Activated naive CD4-positive, alpha-beta T cell treated with anti-CD3 and anti-CD28 coated beads, Interleukin-2, amount 50 U/mL, for 72 hours (primary cell): ENCODE results near the gene EMX1. TPM values are rescaled to one million over a fixed set of nuclear protein-coding genes. Genes with fewer than 3 reads are reported as not detected.

Source experiments
- ATAC-seq, 2 donors: fragments of 150-1000 bp; cut with Tn5 transposase; 2 replicates each; pipeline ENCODE4 v1.10.0; 2021; ENCODE audit warnings: mild to moderate bottlenecking in 2 of 2, moderate library complexity in 2 of 2
- DNase-seq, 2 donors: peaks; one replicate each; pipeline ENCODE4 v3.0.0; 2021 to 2022; ENCODE audit warnings: low spot score in 2 of 2
- H3K27ac Mint-ChIP-seq, 2 donors: one replicate each; pipeline ENCODE4 v1.8.0; 2022; ENCODE audit warnings: mild to moderate bottlenecking in 2 of 2, mixed read lengths in 2 of 2
- H3K36me3 Mint-ChIP-seq, 2 donors: one replicate each; pipeline ENCODE4 v1.8.0; 2022; ENCODE audit warnings: mixed read lengths in 2 of 2
- H3K9me3 Mint-ChIP-seq, 2 donors: one replicate each; pipeline ENCODE4 v1.8.0; 2022; ENCODE audit warnings: mixed read lengths in 2 of 2
- total RNA-seq, 2 donors: library from RNA; stranded (reverse); gene quantifications; one replicate each; pipeline ENCODE4 v1.2.3, GENCODE V29; 2022

EMX1 gene
- total RNA-seq, 2 donors from 2014 or later = not detected

GRCh38 chr2:72973566-72974435 lies 56.5 kb downstream of the EMX1 start:
- ATAC-seq = peak; percentile 62 to 88
- Mint-ChIP-seq H3K36me3 (no peaks in the 10 kb centered on the region), H3K27ac (no peak overlapping the region), H3K9me3 (no peaks in the 10 kb centered on the region)
- DNase-seq = peak in 1 of 2 donors; percentile 45

- DNase-seq = no peak
- Mint-ChIP-seq H3K9me3 (no peaks in the 10 kb centered on the region), H3K36me3 (no peaks in the 10 kb centered on the region), H3K27ac (no peak overlapping the region)
- no peak for ATAC-seq
Measured at GRCh38 chr2:72974436-72974754, 57.1 kb downstream of the EMX1 start.

GRCh38 chr2:72975017-72975416 lies 57.7 kb downstream of the EMX1 start:
- no peaks in the 10 kb centered on the region for H3K9me3 Mint-ChIP-seq
- DNase-seq (no peak), ATAC-seq (no peak)
- no peaks in the 10 kb centered on the region for H3K36me3 Mint-ChIP-seq
- H3K27ac Mint-ChIP-seq = no peak overlapping the region

GRCh38 chr2:72979896-72980295 lies 62.6 kb downstream of the EMX1 start:
- DNase-seq (no peak), ATAC-seq (no peak)
- H3K36me3 Mint-ChIP-seq = no peaks in the 10 kb centered on the region
- H3K27ac Mint-ChIP-seq = no peak overlapping the region
- H3K9me3 Mint-ChIP-seq = no peaks in the 10 kb centered on the region

- no peaks in the 10 kb centered on the region for H3K9me3 Mint-ChIP-seq
- DNase-seq (no peak), ATAC-seq (no peak)
- H3K27ac Mint-ChIP-seq = no peak overlapping the region
- H3K36me3 Mint-ChIP-seq = no peaks in the 10 kb centered on the region
Measured at GRCh38 chr2:72980535-72981217, 63.4 kb downstream of the EMX1 start.

GRCh38 chr2:72981536-72981935 lies 64.2 kb downstream of the EMX1 start:
- no peaks in the 10 kb centered on the region for H3K9me3 Mint-ChIP-seq
- DNase-seq = no peak
- H3K27ac Mint-ChIP-seq = no peak overlapping the region

GRCh38 chr2:72982219-72982618 lies 64.9 kb downstream of the EMX1 start:
- H3K36me3 Mint-ChIP-seq = no peaks in the 10 kb centered on the region
- no peaks in the 10 kb centered on the region for H3K9me3 Mint-ChIP-seq
- no peak for DNase-seq
- no peak overlapping the region for H3K27ac Mint-ChIP-seq
- peak in 1 of 2 donors; percentile 37 for ATAC-seq

More at GRCh38 chr2:72981536-72981935, 64.2 kb downstream of the EMX1 start:
- ATAC-seq = no peak
- no peaks in the 10 kb centered on the region for H3K36me3 Mint-ChIP-seq

DNA sequence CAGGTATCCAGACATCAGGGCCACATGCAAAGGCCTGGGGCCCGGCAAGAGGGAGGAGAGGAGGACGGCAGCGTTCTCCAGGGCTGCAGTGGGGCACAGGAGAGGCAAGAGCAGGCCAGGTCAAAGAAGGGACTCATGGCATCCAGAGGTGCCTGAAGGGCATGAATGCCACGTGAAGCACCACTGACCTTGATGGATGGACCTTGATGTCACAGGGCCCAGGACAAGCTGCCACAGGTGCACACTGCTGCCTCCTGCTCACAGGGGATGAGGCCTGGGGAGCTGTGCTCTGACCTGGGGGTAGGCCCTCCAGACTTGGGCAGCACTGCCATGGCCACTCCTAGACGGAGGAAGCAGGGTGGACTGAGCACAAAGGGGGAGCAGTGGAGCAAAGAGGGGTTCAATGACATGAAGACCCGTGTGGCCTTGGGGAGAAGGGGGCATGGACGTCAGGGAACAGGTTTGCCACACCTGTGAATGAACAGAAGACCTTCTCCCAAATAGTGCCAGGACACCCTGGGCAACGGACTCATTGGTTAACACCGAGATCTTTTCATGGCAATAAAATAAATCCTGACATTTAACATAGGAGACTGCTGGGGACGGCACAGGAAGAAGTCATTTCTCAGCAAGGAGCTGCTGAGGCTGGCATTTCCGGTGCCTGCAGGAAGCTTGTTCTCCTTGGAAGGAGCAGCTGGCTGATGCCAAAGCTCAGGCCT lies 65.6 kb downstream of the EMX1 start:
- ATAC-seq = no peak
- Mint-ChIP-seq H3K36me3 (no peaks in the 10 kb centered on the region), H3K27ac (no peak overlapping the region), H3K9me3 (no peaks in the 10 kb centered on the region)
- DNase-seq = no peak

- no peak for DNase-seq
- Mint-ChIP-seq H3K36me3 (no peaks in the 10 kb centered on the region), H3K27ac (peak overlapping the region in 1 of 2 donors; percentile 24), H3K9me3 (no peaks in the 10 kb centered on the region)
- no peak for ATAC-seq
Measured at GRCh38 chr2:72983500-72984161, 66.3 kb downstream of the EMX1 start.

GRCh38 chr2:72984172-72984671 lies 66.9 kb downstream of the EMX1 start:
- DNase-seq (no peak), ATAC-seq (no peak)
- Mint-ChIP-seq H3K36me3 (no peaks in the 10 kb centered on the region), H3K9me3 (no peaks in the 10 kb centered on the region), H3K27ac (peak overlapping the region in 1 of 2 donors; percentile 24)

Other genes with a start within 250 kb of the EMX1 start
- 10 to 100 TPM in 1 of 2 donors, 1 to 10 TPM in 1; 9.3 to 11.0 TPM for gene EXOC6B, start 91.5 kb upstream of the EMX1 start, total RNA-seq
- gene SPR, start 30.1 kb upstream of the EMX1 start, total RNA-seq = 1 to 10 TPM; 6.6 to 9.3 TPM
- 10 to 100 TPM in 1 of 2 donors, 1 to 10 TPM in 1; 5.2 to 16.0 TPM for gene SFXN5, start 154.2 kb downstream of the EMX1 start, total RNA-seq
- gene RAB11FIP5, start 195.4 kb downstream of the EMX1 start, total RNA-seq = 10 to 100 TPM in 1 of 2 donors, 1 to 10 TPM in 1; 8.3 to 27.9 TPM